Effector memory CD8-positive, alpha-beta T cell (primary cell): Measurements from ENCODE around the gene ANKRD10.
"Not testable (repeated sequence)": the region's sequence is repeated elsewhere in the genome, so short reads cannot be mapped to it uniquely, and the experiment has no call there.

ENCODE experiments used
- ATAC-seq: fragments of 150-1000 bp; cut with Tn5 transposase; replicated peaks from 2 replicates; pipeline ENCODE4 v1.10.0; 2021; ENCODE audit warnings: mild to moderate bottlenecking, moderate library complexity
- DNase-seq, 3 experiments: peaks; one replicate each; pipeline ENCODE4 v3.0.0; 2021
- H3K27ac Mint-ChIP-seq, 2 donors: one replicate each; pipeline ENCODE4 v1.8.0; 2022; ENCODE audit warnings: mild to moderate bottlenecking in 2 of 2, mixed read lengths in 2 of 2, moderate library complexity in 2 of 2
- H3K27me3 Mint-ChIP-seq, 2 donors: one replicate each; pipeline ENCODE4 v1.8.0; 2022; ENCODE audit warnings: mixed read lengths in 2 of 2
- H3K36me3 Mint-ChIP-seq: one replicate; pipeline ENCODE4 v1.8.0; 2022; ENCODE audit warnings: mild to moderate bottlenecking, moderate library complexity, mixed read lengths; ENCODE audit not compliant: insufficient read depth
- H3K4me1 Mint-ChIP-seq, 2 donors: one replicate each; pipeline ENCODE4 v1.8.0; 2022; ENCODE audit warnings: low read depth in 2 of 2, mixed read lengths in 2 of 2
- H3K4me3 Mint-ChIP-seq, 2 donors: one replicate each; pipeline ENCODE4 v1.8.0; 2022; ENCODE audit warnings: mild to moderate bottlenecking in 2 of 2, mixed read lengths in 2 of 2, moderate library complexity in 2 of 2
- H3K9me3 Mint-ChIP-seq, 2 donors: one replicate each; pipeline ENCODE4 v1.8.0; 2022; ENCODE audit warnings: mixed read lengths in 2 of 2
- total RNA-seq, 9 experiments: gene quantifications; one replicate each; lab custom pipeline; 2026; lab: John Stamatoyannopoulos, UW

Gene ANKRD10
- total RNA-seq, result 66.6 to 134 (median 79.5) reads per million in 9 experiments

- peak; percentile 86 to 92 (median 88) for DNase-seq
- H3K36me3 Mint-ChIP-seq, result peaks cover 9% of the 10 kb centered on the region
- H3K27me3 Mint-ChIP-seq, result peaks cover 0 to 4% of the 10 kb centered on the region in 2 donors
- peak; percentile 70 for ATAC-seq
- H3K27ac Mint-ChIP-seq, result peak within 1 kb of the TSS; percentile 92 to 93
- no peaks in the 10 kb centered on the region for H3K9me3 Mint-ChIP-seq
- H3K4me3 Mint-ChIP-seq, result peak within 1 kb of the TSS; percentile 88 to 90
- H3K4me1 Mint-ChIP-seq, result peaks cover 28 to 37% of the 10 kb centered on the region in 2 donors
Observed at GRCh38 chr13:110915057-110915873, at the start of gene ANKRD10. TSS of gene ANKRD10 (minus strand) at chr13:110915069. CDS start at chr13:110914934, 135 bp downstream.

GRCh38 chr13:110964229-110965037, 49.6 kb upstream of the ANKRD10 start:
- H3K36me3 Mint-ChIP-seq, result no peaks in the 10 kb centered on the region
- DNase-seq (no peak), ATAC-seq (no peak)
- H3K9me3 Mint-ChIP-seq, result peaks cover 5 to 7% of the 10 kb centered on the region in 2 donors
- H3K27ac Mint-ChIP-seq, result no peak overlapping the region
- peaks cover 25 to 43% of the 10 kb centered on the region in 2 donors for H3K27me3 Mint-ChIP-seq
- no peaks in the 10 kb centered on the region for H3K4me1 Mint-ChIP-seq
- H3K4me3 Mint-ChIP-seq, result no peak overlapping the region

GRCh38 chr13:110963554-110963970, 48.7 kb upstream of the ANKRD10 start:
- DNase-seq, result no peak
- peaks cover 28 to 34% of the 10 kb centered on the region in 2 donors for H3K27me3 Mint-ChIP-seq
- H3K36me3 Mint-ChIP-seq, result no peaks in the 10 kb centered on the region
- H3K27ac Mint-ChIP-seq, result no peak overlapping the region
- H3K9me3 Mint-ChIP-seq, result peaks cover 5 to 7% of the 10 kb centered on the region in 2 donors
- H3K4me1 Mint-ChIP-seq, result no peaks in the 10 kb centered on the region
- ATAC-seq, result no peak
- H3K4me3 Mint-ChIP-seq, result no peak overlapping the region

- Mint-ChIP-seq H3K4me1 (no peaks in the 10 kb centered on the region), H3K9me3 (peaks cover 5 to 6% of the 10 kb centered on the region in 2 donors), H3K27me3 (peaks cover 25 to 28% of the 10 kb centered on the region in 2 donors), H3K4me3 (no peak overlapping the region), H3K27ac (no peak overlapping the region), H3K36me3 (no peaks in the 10 kb centered on the region)
- DNase-seq (no peak), ATAC-seq (no peak)
Observed at GRCh38 chr13:110961959-110962358, 47.1 kb upstream of the ANKRD10 start.

GRCh38 chr13:110960204-110960603, 45.3 kb upstream of the ANKRD10 start:
- no peak overlapping the region for H3K4me3 Mint-ChIP-seq
- no peak overlapping the region for H3K27ac Mint-ChIP-seq
- no peaks in the 10 kb centered on the region for H3K4me1 Mint-ChIP-seq
- H3K9me3 Mint-ChIP-seq, result peaks cover 0 to 3% of the 10 kb centered on the region in 2 donors
- ATAC-seq, result no peak
- no peaks in the 10 kb centered on the region for H3K36me3 Mint-ChIP-seq
- no peak for DNase-seq
- H3K27me3 Mint-ChIP-seq, result peaks cover 12 to 21% of the 10 kb centered on the region in 2 donors

GRCh38 chr13:110957931-110958330, 43.1 kb upstream of the ANKRD10 start:
- Mint-ChIP-seq H3K4me1 (no peaks in the 10 kb centered on the region), H3K4me3 (no peak overlapping the region), H3K27me3 (peaks cover 11 to 36% of the 10 kb centered on the region in 2 donors), H3K36me3 (no peaks in the 10 kb centered on the region), H3K9me3 (no peaks in the 10 kb centered on the region), H3K27ac (no peak overlapping the region)
- no peak for DNase-seq
- ATAC-seq, result no peak

- Mint-ChIP-seq H3K9me3 (no peaks in the 10 kb centered on the region), H3K4me3 (no peak overlapping the region), H3K27ac (no peak overlapping the region), H3K36me3 (peaks cover 2% of the 10 kb centered on the region), H3K27me3 (peaks cover 11 to 42% of the 10 kb centered on the region in 2 donors), H3K4me1 (no peaks in the 10 kb centered on the region)
- ATAC-seq, result no peak
- DNase-seq, result no peak
Observed at GRCh38 chr13:110957181-110957884, 42.5 kb upstream of the ANKRD10 start.

- H3K27ac Mint-ChIP-seq, DNase-seq, H3K4me3 Mint-ChIP-seq, H3K36me3 Mint-ChIP-seq, ATAC-seq, H3K9me3 Mint-ChIP-seq, H3K4me1 Mint-ChIP-seq: not testable (repeated sequence)
- H3K27me3 Mint-ChIP-seq, result peaks cover 12 to 46% of the 10 kb centered on the region in 2 donors
Observed at GRCh38 chr13:110956216-110956615, 41.3 kb upstream of the ANKRD10 start.

- not testable (repeated sequence) for DNase-seq, H3K4me3 Mint-ChIP-seq, H3K27ac Mint-ChIP-seq, H3K4me1 Mint-ChIP-seq, ATAC-seq, H3K36me3 Mint-ChIP-seq, H3K9me3 Mint-ChIP-seq
- peaks cover 18 to 52% of the 10 kb centered on the region in 2 donors for H3K27me3 Mint-ChIP-seq
Observed at GRCh38 chr13:110955608-110956007, 40.7 kb upstream of the ANKRD10 start.

GRCh38 chr13:110955072-110955503, 40.2 kb upstream of the ANKRD10 start:
- H3K4me3 Mint-ChIP-seq, H3K27ac Mint-ChIP-seq, DNase-seq, H3K4me1 Mint-ChIP-seq, H3K9me3 Mint-ChIP-seq, ATAC-seq, H3K36me3 Mint-ChIP-seq: not testable (repeated sequence)
- peaks cover 20 to 57% of the 10 kb centered on the region in 2 donors for H3K27me3 Mint-ChIP-seq

GRCh38 chr13:110954533-110954920, 39.7 kb upstream of the ANKRD10 start:
- not testable (repeated sequence) for H3K36me3 Mint-ChIP-seq, H3K27ac Mint-ChIP-seq, H3K9me3 Mint-ChIP-seq, H3K4me1 Mint-ChIP-seq, H3K4me3 Mint-ChIP-seq, DNase-seq, ATAC-seq
- H3K27me3 Mint-ChIP-seq, result peaks cover 20 to 61% of the 10 kb centered on the region in 2 donors

GRCh38 chr13:110953833-110954532, 39.1 kb upstream of the ANKRD10 start:
- no peak for DNase-seq
- Mint-ChIP-seq H3K4me1 (no peaks in the 10 kb centered on the region), H3K4me3 (no peak overlapping the region), H3K27ac (no peak overlapping the region), H3K36me3 (peaks cover 2% of the 10 kb centered on the region), H3K27me3 (peaks cover 20 to 56% of the 10 kb centered on the region in 2 donors), H3K9me3 (no peaks in the 10 kb centered on the region)
- ATAC-seq, result no peak
